GM18505 (cell line): ENCODE measurements around the gene KLHL30.

Experiments
- ATAC-seq: cut with Tn5 transposase; IDR thresholded peaks from one replicate; pipeline ENCODE4 v1.9.1; 2021; ENCODE audit not compliant: unreplicated experiment
- POLR2A ChIP-seq: IDR thresholded peaks from 4 replicates; pipeline ENCODE4 v1.6.1; 2011; ENCODE audit warnings: borderline replicate concordance; ENCODE audit not compliant: insufficient read depth, insufficient read length; ENCODE audit errors: extremely low read depth

Gene KLHL30

DNA sequence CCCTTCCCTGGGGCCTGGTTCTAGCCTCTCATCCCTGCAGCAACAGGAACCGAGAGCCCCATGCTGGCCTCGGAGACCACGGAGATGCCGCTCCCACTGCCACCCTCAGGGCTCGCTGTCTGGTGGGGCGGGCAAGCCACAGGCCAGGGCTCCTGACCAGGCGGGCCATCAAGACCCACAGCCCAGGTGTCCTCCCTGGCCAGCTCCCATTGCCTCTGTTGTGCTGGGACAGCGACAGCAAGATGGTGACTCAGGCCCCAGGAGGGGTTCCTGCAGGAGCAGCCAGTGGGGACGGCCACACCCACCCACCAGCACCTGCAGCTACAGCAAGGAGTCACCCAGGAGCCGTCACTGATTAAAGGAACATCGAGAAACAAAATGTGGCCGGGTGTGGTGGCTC lies 7.4 kb downstream of the KLHL30 start:
- no peak for TF ChIP-seq POLR2A
- no peak for ATAC-seq

DNA sequence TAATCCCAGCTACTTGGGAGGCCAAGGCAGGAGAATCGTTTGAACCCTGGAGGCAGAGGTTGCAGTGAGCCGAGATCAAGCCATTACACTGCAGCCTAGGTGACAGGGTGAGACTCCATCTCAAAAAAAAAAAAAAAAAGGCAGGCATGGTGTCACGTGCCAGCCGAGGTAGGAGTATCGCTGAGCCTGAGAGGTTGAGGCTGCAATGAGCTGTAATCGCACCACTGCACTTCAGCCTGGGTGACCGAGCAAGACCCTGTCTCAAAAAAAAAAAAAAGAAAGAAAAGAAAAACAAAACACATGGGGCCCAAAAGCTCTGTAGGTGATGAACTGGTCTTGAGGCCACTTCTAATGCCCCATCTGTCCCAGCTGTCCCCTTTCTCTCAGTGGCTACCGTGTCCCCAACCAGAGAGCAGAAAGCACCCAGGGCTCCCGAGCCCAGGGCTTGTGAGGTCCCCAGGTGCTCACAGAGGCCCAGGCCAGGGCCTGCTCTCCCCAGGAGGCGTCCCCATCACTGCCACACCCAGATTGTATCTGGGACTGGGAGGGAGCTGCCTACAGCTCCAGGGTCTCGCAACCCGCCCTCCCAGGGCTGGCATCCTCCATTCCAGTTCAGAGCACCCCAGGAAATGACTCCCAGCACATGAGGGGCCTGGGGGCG lies 8.5 kb downstream of the KLHL30 start:
- TF ChIP-seq POLR2A, result no peak
- ATAC-seq, result no peak

GRCh38 chr2:238148981-238149380 lies 10.5 kb downstream of the KLHL30 start:
- no peak for ATAC-seq
- TF ChIP-seq POLR2A, result no peak

GRCh38 chr2:238149841-238150572 lies 11.5 kb downstream of the KLHL30 start:
- no peak for ATAC-seq
- TF ChIP-seq POLR2A, result no peak

- TF ChIP-seq POLR2A, result no peak
- no peak for ATAC-seq
These were observed 12.2 kb downstream of the KLHL30 start for GRCh38 chr2:238150686-238151085.

- no peak for ATAC-seq
- TF ChIP-seq POLR2A, result no peak
These were observed 12.7 kb downstream of the KLHL30 start for GRCh38 chr2:238151205-238151604.

DNA sequence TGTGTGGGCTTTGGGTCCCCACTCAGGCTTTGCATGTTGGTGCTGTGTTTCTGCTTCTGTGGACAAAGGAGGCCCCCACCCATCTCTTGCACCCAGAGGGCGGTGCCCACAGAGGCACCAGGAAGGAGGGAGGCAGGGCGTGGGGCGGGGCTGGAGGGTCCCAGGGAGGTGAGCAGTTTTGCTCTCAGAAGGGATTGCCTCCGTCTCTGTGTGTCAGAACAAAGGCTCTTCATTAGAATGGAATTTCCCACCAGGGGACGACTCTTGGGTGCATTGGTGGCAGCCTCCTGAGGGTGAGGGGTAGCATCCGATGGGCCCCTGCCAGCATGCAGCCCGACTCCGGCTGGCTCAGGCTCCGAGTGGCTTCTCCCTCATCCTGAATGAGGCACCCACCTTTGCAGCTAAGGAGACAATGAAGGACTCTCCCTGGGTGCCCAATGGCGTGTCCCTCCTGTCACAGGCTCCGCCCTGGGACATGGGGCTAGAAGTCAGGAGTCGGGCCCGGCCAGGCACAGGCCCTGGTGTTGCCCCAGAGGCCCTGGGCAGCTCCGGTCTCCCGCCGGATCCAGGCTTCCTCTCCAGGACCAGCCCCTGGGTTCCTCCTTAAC lies 13.3 kb downstream of the KLHL30 start:
- TF ChIP-seq POLR2A, result no peak
- no peak for ATAC-seq

DNA sequence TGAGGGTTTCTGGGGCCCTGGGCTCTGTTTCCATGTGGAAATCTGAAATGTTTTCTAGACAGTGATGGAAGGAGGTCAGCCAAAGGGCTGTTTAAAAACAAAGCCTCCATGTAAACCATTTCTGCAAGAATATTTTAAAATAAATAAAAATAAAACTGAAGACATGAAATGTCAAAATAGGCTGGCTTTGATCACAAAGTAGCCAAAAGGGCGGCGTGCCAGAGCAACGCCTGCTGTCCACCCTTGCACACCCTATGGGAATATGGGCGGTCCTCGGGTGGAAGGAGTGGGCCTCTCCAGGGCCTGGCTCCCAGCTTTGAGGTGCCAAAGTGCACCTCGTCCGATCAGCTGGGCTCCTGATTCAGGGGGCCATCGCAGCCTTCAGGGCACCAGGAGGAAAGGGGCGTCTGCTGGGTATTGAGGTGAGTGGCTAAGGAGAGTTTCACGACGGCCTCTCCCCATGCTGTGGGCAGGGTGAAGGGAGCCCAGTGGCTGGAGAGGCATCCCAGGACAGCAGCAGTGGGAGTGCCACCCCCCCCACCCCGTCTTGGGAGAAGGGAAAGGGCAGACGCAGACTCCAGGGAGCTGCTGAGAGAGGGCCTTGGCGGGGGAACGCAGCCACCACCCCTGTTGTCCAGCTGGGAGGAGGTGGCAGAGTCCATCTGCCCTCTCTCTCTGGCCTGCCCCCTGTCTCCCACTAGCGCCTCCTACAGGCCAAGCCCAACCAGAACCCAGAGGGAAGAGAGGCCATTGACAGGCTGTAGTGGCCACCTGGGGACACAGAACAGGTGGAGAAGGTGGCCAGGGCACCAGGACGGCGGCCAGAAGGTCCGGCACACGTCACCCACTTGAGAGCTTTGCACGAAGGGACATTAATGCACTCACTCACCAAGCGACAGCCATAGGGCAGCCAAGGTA lies 14.6 kb downstream of the KLHL30 start:
- no peak for ATAC-seq
- no peak for TF ChIP-seq POLR2A

DNA sequence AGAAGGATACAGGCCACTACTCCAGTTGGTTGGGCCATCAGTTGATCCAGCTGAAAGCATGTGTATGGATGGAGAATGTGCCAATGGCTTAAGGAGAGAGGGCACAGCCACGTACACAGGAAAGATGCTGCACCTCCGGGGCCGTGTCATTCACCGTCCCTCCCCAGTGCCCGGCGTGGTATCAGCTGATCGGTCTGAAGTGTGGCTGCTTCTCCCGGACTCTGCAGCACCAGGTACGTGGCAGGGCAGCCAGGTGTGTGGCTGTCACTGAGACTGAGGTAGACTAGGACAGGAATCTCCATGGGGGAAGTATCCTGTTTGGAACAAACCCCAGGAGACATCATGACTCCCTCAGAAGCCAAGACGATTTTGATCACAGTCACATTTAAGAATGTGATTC lies 16.1 kb downstream of the KLHL30 start:
- ATAC-seq, result no peak
- no peak for TF ChIP-seq POLR2A

- ATAC-seq, result no peak
- no peak for TF ChIP-seq POLR2A
These were observed 16.7 kb downstream of the KLHL30 start for GRCh38 chr2:238155051-238155760.

- no peak for ATAC-seq
- no peak for TF ChIP-seq POLR2A
These were observed 17.6 kb downstream of the KLHL30 start for GRCh38 chr2:238155761-238156694.
